GM19463 (cell line): Measurements from ENCODE around the gene CUL4A.

Experiments used
- ATAC-seq: cut with Tn5 transposase; IDR thresholded peaks from one replicate; pipeline ENCODE4 v1.9.1; 2021; ENCODE audit warnings: mild to moderate bottlenecking, moderate library complexity; ENCODE audit not compliant: unreplicated experiment

Gene CUL4A

GRCh38 chr13:113179374-113180230, 29.8 kb upstream of the CUL4A start:
- no peak for ATAC-seq

GRCh38 chr13:113182046-113182445, 27.4 kb upstream of the CUL4A start:
- ATAC-seq = no peak

- ATAC-seq = no peak
These were observed 25.8 kb upstream of the CUL4A start for GRCh38 chr13:113183450-113184129.

- no peak for ATAC-seq
These were observed 24.6 kb upstream of the CUL4A start for GRCh38 chr13:113184568-113185440.

- peak; percentile 92 for ATAC-seq
These were observed 23.1 kb upstream of the CUL4A start for GRCh38 chr13:113186061-113186900.

GRCh38 chr13:113187263-113187669, 22.1 kb upstream of the CUL4A start:
- ATAC-seq = no peak

GRCh38 chr13:113187883-113188665, 21.3 kb upstream of the CUL4A start:
- no peak for ATAC-seq

- ATAC-seq = no peak
These were observed 19.2 kb upstream of the CUL4A start for GRCh38 chr13:113190181-113190580.

GRCh38 chr13:113192279-113192678, 17.1 kb upstream of the CUL4A start:
- ATAC-seq = no peak

GRCh38 chr13:113192902-113193301, 16.5 kb upstream of the CUL4A start:
- no peak for ATAC-seq

GRCh38 chr13:113195360-113195759, 14.1 kb upstream of the CUL4A start:
- no peak for ATAC-seq

GRCh38 chr13:113196970-113197737, 12.3 kb upstream of the CUL4A start:
- ATAC-seq = no peak

- ATAC-seq = no peak
These were observed 7.6 kb upstream of the CUL4A start for GRCh38 chr13:113201815-113202214.

- ATAC-seq = no peak
These were observed 6.5 kb upstream of the CUL4A start for GRCh38 chr13:113202912-113203311.

GRCh38 chr13:113203507-113204377, 5.7 kb upstream of the CUL4A start:
- no peak for ATAC-seq

- ATAC-seq = no peak
These were observed 5.1 kb upstream of the CUL4A start for GRCh38 chr13:113204378-113204734.

- ATAC-seq = no peak
These were observed 3.9 kb upstream of the CUL4A start for GRCh38 chr13:113205428-113205931.

- no peak for ATAC-seq
These were observed 2.0 kb upstream of the CUL4A start for GRCh38 chr13:113207460-113207859.
